ENCODE data around the gene HSBP1L1. TPM values are rescaled to one million over a fixed set of nuclear protein-coding genes. Genes with fewer than 3 reads are reported as not detected.

Gene HSBP1L1
- total RNA-seq (10 to 100 TPM; 42.6 to 42.7 TPM), total RNA-seq (1.2 to 30.0 (median 10.2) reads per million in 172 experiments)
- 23.0 TPM for polyA plus RNA-seq (2013, experiment 1 of 2)
- polyA plus RNA-seq (2013, experiment 2 of 2), result 21.6 TPM

DNA sequence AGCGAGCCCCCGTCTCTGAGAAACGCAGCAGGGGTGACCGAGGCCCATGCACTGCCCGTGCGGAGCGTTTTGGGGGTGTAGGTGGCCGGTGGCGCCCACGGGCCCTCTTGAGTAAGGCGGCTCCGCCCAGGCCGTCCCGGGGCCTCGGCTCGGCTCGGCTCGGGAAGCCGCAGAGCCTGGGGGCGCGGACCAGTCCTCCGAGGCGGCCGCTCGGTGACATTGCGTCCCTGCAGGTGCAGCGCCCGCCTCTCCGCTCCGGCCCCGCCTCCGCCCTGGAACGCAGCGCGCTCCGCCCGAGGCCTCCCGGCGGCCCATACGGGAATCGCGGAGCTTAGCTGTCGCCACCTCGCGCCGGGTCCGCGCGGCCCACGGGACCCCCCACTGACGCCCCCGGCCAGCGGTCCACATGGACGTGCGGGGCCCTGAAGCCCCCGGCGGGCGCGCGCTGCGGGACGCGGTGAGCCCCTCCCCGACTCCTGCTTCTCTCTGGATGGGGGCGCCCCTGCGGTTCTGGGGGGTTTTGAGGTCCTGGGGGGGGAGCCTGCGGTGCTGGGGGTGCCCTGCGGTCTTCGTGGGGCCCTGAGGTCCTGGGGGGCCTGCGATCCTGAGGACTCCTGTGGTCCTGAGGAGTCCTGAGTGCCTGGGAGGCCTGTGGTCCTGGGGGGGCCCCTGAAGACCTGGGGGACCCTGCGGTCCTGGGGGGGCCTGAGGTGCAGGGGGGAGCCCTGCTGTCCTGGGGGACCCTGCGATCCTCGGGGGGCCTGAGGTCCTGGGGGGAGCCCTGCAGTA, at the start of gene HSBP1L1:
TSS of gene HSBP1L1 (plus strand) at position 314 of the 789 bp plus-strand sequence. CDS start at position 407, 93 bp downstream.
- H3K9me3 ChIP-seq (ENCODE audit: control insufficient read depth in 1 of 2, insufficient read depth in 1 of 2, low read length in 2 of 2), result no peaks in the 10 kb centered on the region
- peak; percentile 36 to 85 (median 64) for DNase-seq
- TF ChIP-seq, protein P1, sequence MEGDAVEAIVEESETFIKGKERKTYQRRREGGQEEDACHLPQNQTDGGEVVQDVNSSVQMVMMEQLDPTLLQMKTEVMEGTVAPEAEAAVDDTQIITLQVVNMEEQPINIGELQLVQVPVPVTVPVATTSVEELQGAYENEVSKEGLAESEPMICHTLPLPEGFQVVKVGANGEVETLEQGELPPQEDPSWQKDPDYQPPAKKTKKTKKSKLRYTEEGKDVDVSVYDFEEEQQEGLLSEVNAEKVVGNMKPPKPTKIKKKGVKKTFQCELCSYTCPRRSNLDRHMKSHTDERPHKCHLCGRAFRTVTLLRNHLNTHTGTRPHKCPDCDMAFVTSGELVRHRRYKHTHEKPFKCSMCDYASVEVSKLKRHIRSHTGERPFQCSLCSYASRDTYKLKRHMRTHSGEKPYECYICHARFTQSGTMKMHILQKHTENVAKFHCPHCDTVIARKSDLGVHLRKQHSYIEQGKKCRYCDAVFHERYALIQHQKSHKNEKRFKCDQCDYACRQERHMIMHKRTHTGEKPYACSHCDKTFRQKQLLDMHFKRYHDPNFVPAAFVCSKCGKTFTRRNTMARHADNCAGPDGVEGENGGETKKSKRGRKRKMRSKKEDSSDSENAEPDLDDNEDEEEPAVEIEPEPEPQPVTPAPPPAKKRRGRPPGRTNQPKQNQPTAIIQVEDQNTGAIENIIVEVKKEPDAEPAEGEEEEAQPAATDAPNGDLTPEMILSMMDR (IDR thresholded peaks at IDR 0.05), result peak; percentile 28

GRCh38 chr18:79915161-79916127, 49.0 kb upstream of the HSBP1L1 start:
- no peak overlapping the region for H3K4me3 Mint-ChIP-seq
- peaks cover 23% of the 10 kb centered on the region for H3K4me1 ChIP-seq (ENCODE audit: insufficient read depth, low read length)
- peaks cover 17% of the 10 kb centered on the region for H3K36me3 ChIP-seq (ENCODE audit: insufficient read depth, low read length)
- peaks cover 0 to 23% of the 10 kb centered on the region in 2 experiments for H3K9me3 ChIP-seq (ENCODE audit: control insufficient read depth in 1 of 2, insufficient read depth in 1 of 2, low read length in 2 of 2)
- peak overlapping the region; percentile 53 for H3K27ac Mint-ChIP-seq
- ChIA-PET CTCF (no interaction called here), POLR2A (no interaction called here)
- DNase-seq (peak in 1 of 14 experiments; percentile 26), ATAC-seq (ENCODE audit: poor library complexity) (no peak)
- TF ChIP-seq, protein P1 (IDR thresholded peaks at IDR 0.05), result no peak
- no peak overlapping the region for H3K4me3 ChIP-seq (ENCODE audit: low read length)
- H3K27ac ChIP-seq (ENCODE audit: low read depth in 1 of 2, low read length in 2 of 2), result no peak overlapping the region
- no peaks in the 10 kb centered on the region for H3K27me3 ChIP-seq (ENCODE audit: control insufficient read depth in 1 of 2, insufficient read depth in 2 of 2, low read length in 2 of 2)
- H3K4me1 Mint-ChIP-seq (ENCODE audit: low read depth), result peaks cover 25% of the 10 kb centered on the region
- peaks cover 51% of the 10 kb centered on the region for H3K36me3 Mint-ChIP-seq (ENCODE audit: low read depth)
- no peaks in the 10 kb centered on the region for H3K9me3 Mint-ChIP-seq
- intact Hi-C loops (cut with DNase I, micrococcal nuclease), result loop anchor here in 1 of 2 experiments (10.0 kb wide), 1 partner anchor 49 kb away; the partner anchor contains the start of gene HSBP1L1
- H3K27me3 Mint-ChIP-seq, result peaks cover 4% of the 10 kb centered on the region

More for the DNA sequence above, at the start of gene HSBP1L1:
- CTCF ChIA-PET, result interaction anchor here (0.7 to 1.5 kb wide), 2 partner anchors 23 to 69 kb away, joined by 5 to 6 read pairs; partner anchors contain the start of gene TXNL4A
- peak; percentile 83 for ATAC-seq (ENCODE audit: poor library complexity)
- H3K4me3 Mint-ChIP-seq, result peak within 1 kb of the TSS; percentile 97
- peaks cover 4% of the 10 kb centered on the region for H3K27me3 Mint-ChIP-seq
- peak within 1 kb of the TSS; percentile 67 for H3K4me3 ChIP-seq (ENCODE audit: low read length)
- no peaks in the 10 kb centered on the region for H3K27me3 ChIP-seq (ENCODE audit: control insufficient read depth in 1 of 2, insufficient read depth in 2 of 2, low read length in 2 of 2)
- H3K4me1 ChIP-seq (ENCODE audit: insufficient read depth, low read length), result peaks cover 51% of the 10 kb centered on the region
- peaks cover 23% of the 10 kb centered on the region for H3K36me3 Mint-ChIP-seq (ENCODE audit: low read depth)
- no peaks in the 10 kb centered on the region for H3K9me3 Mint-ChIP-seq
- POLR2A ChIA-PET, result interaction anchor here (0.7 to 4.2 kb wide), 6 partner anchors 13 to 286 kb away, joined by 3 to 27 read pairs (median 10); partner anchors contain the start of genes RBFA, SLC66A2 and TXNL4A
- peaks cover 42% of the 10 kb centered on the region for H3K4me1 Mint-ChIP-seq (ENCODE audit: low read depth)
- peak within 1 kb of the TSS; percentile 38 to 72 for H3K27ac ChIP-seq (ENCODE audit: low read depth in 1 of 2, low read length in 2 of 2)
- intact Hi-C loops (cut with DNase I, micrococcal nuclease), result loop anchor here (1.0 to 10.0 kb wide), 6 partner anchors 14 to 440 kb away; partner anchors contain the start of genes KCNG2 (in 1 of the 2) and SLC66A2 (in 1 of the 2)
- peak within 1 kb of the TSS; percentile 97 for H3K27ac Mint-ChIP-seq
- no peaks in the 10 kb centered on the region for H3K36me3 ChIP-seq (ENCODE audit: insufficient read depth, low read length)

- peak overlapping the region; percentile 53 for H3K27ac Mint-ChIP-seq
- intact Hi-C loops (cut with DNase I, micrococcal nuclease), result loop anchor here in 1 of 2 experiments (10.0 kb wide), 1 partner anchor 49 kb away; the partner anchor contains the start of gene HSBP1L1
- peaks cover 4% of the 10 kb centered on the region for H3K27me3 Mint-ChIP-seq
Measured at GRCh38 chr18:79916128-79916494, 48.3 kb upstream of the HSBP1L1 start.

More at GRCh38 chr18:79916128-79916494, 48.3 kb upstream of the HSBP1L1 start:
- ChIA-PET POLR2A (no interaction called here), CTCF (no interaction called here)
- ATAC-seq (ENCODE audit: poor library complexity) (no peak), DNase-seq (no peak)
- TF ChIP-seq, protein P1 (IDR thresholded peaks at IDR 0.05), result no peak
- Histone ChIP-seq H3K4me1 (ENCODE audit: insufficient read depth, low read length) (peaks cover 23% of the 10 kb centered on the region), H3K36me3 (ENCODE audit: insufficient read depth, low read length) (peaks cover 17% of the 10 kb centered on the region), H3K4me3 (ENCODE audit: low read length) (no peak overlapping the region), H3K27me3 (ENCODE audit: control insufficient read depth in 1 of 2, insufficient read depth in 2 of 2, low read length in 2 of 2) (no peaks in the 10 kb centered on the region), H3K27ac (ENCODE audit: low read depth in 1 of 2, low read length in 2 of 2) (no peak overlapping the region), H3K9me3 (ENCODE audit: control insufficient read depth in 1 of 2, insufficient read depth in 1 of 2, low read length in 2 of 2) (peaks cover 0 to 23% of the 10 kb centered on the region in 2 experiments)
- H3K36me3 Mint-ChIP-seq (ENCODE audit: low read depth), result peaks cover 49% of the 10 kb centered on the region
- peaks cover 25% of the 10 kb centered on the region for H3K4me1 Mint-ChIP-seq (ENCODE audit: low read depth)
- no peaks in the 10 kb centered on the region for H3K9me3 Mint-ChIP-seq
- H3K4me3 Mint-ChIP-seq, result no peak overlapping the region
